Thyroid gland (tissue), 4 donors: ENCODE data around the gene MAPT.

Experiments
- CTCF ChIP-seq, 6 experiments: fragments of 200-600 bp in 3 of 6; fragments of 450-650 bp in 3 of 6; sonication (generic) in 3 of 6; IDR thresholded peaks; one replicate each; pipeline ENCODE4 v1.5.1; 2016 to 2019; ENCODE audit warnings: antibody characterized with exemption in 6 of 6, mild to moderate bottlenecking in 2 of 6, inconsistent platforms in 1 of 6, moderate library complexity in 1 of 6
- POLR2A ChIP-seq, 2 donors: fragments of 450-650 bp; IDR thresholded peaks; one replicate each; pipeline ENCODE4 v1.6.1; 2017; ENCODE audit warnings: antibody characterized with exemption in 2 of 2, mild to moderate bottlenecking in 2 of 2, moderate library complexity in 1 of 2

DNA sequence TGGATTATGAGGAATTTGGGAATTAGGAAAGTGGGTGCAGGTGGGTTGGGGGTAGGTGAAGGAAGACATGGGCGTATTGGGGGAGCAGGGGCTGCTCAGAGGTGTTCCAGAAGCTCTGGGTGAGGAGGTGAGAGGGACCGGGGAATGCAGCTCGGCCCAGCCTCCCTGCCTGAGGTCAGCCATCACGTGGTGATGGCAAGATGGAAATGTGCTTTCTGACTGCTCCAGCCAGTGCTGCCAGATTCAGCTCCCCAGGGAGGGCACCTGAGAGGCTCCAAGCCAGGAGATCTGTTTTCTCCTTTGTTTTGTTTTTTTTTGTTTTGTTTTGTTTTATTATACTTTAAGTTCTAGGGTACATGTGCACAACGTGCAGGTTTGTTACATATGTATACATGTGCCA is 69.5 kb downstream of the MAPT start:
- TF ChIP-seq CTCF (IDR thresholded peaks at IDR 0.05) (no peak), POLR2A (IDR thresholded peaks at IDR 0.05) (no peak)
